Hepatocyte (in vitro differentiated cells): Measurements from ENCODE around the gene PKLR. TPM values are rescaled to one million over a fixed set of nuclear protein-coding genes. Genes with fewer than 3 reads are reported as not detected.

Experiments
- DNase-seq: peaks from one replicate; pipeline ENCODE4 v3.0.0-alpha.2; 2016; ENCODE audit warnings: low spot score
- H2AFZ ChIP-seq: fragments of 200-600 bp; sonication (generic); 2 replicates; pipeline ENCODE4 v1.6.0; 2016; ENCODE audit warnings: antibody characterized with exemption, mild to moderate bottlenecking
- H3K27ac ChIP-seq: fragments of 200-600 bp; sonication (generic); 2 replicates; pipeline ENCODE4 v1.5.1; 2016; ENCODE audit warnings: mild to moderate bottlenecking
- H3K27me3 ChIP-seq: fragments of 200-600 bp; sonication (generic); 2 replicates; pipeline ENCODE4 v1.6.1; 2016
- H3K36me3 ChIP-seq: fragments of 200-600 bp; sonication (generic); replicated peaks from 2 replicates; pipeline ENCODE4 v1.5.1; 2016; ENCODE audit warnings: low read depth; ENCODE audit not compliant: insufficient read depth
- H3K4me1 ChIP-seq: fragments of 200-600 bp; sonication (generic); 2 replicates; pipeline ENCODE4 v1.5.1; 2016; ENCODE audit warnings: mild to moderate bottlenecking, moderate library complexity; ENCODE audit not compliant: insufficient read depth
- H3K4me2 ChIP-seq: fragments of 200-600 bp; sonication (generic); 2 replicates; pipeline ENCODE4 v1.6.0; 2016
- H3K4me3 ChIP-seq: fragments of 200-600 bp; sonication (generic); 2 replicates; pipeline ENCODE4 v1.5.1; 2016; ENCODE audit warnings: mild to moderate bottlenecking
- H3K79me2 ChIP-seq: fragments of 200-600 bp; sonication (generic); 2 replicates; pipeline ENCODE4 v1.6.0; 2017; ENCODE audit warnings: mild to moderate bottlenecking
- H3K9me2 ChIP-seq: fragments of 200-600 bp; sonication (generic); replicated peaks from 2 replicates; pipeline ENCODE4 v1.6.0; 2017; ENCODE audit warnings: mild to moderate bottlenecking; ENCODE audit not compliant: insufficient read depth
- H3K9me3 ChIP-seq: fragments of 200-600 bp; sonication (generic); 2 replicates; pipeline ENCODE4 v1.5.1; 2016; ENCODE audit warnings: low read depth, mild to moderate bottlenecking
- H4K20me1 ChIP-seq: fragments of 200-600 bp; sonication (generic); 2 replicates; pipeline ENCODE4 v1.6.0; 2016; ENCODE audit warnings: mild to moderate bottlenecking; ENCODE audit not compliant: insufficient read depth, poor library complexity, severe bottlenecking
- EZH2 ChIP-seq: fragments of 200-600 bp; sonication (generic); IDR thresholded peaks from 2 replicates; pipeline ENCODE4 v1.6.1; 2016; ENCODE audit warnings: antibody characterized with exemption, mild to moderate bottlenecking, borderline replicate concordance
- EZH2phosphoT487 ChIP-seq: fragments of 200-600 bp; sonication (generic); IDR thresholded peaks from one replicate; pipeline ENCODE4 v1.6.1; 2018; ENCODE audit warnings: antibody characterized with exemption, mild to moderate bottlenecking, low read depth, moderate library complexity; ENCODE audit not compliant: unreplicated experiment, severe bottlenecking
- WGBS: methylation state at CpG from one replicate; pipeline ENCODE4 v1.1.6; 2016; ENCODE audit warnings: low lambda C conversion rate; ENCODE audit errors: missing lambda C conversion rate; 5-methylcytosine and 5-hydroxymethylcytosine counted together
- polyA plus RNA-seq: library from polyadenylated mRNA; unstranded; fragments of >200 nt; fragmentation: Nextera tagmentation; extraction: Ambion mirVana; gene quantifications from 2 replicates; pipeline ENCODE4 v1.2.1, GENCODE V29; 2016
- total RNA-seq: library from RNA; depleted of rRNA; stranded (reverse); fragments of >200 nt; gene quantifications from 2 replicates; pipeline ENCODE4 v1.2.3, GENCODE V29; 2014
- TF ChIP-seq, protein P1 (sequence below): fragments of 200-600 bp; sonication (generic); IDR thresholded peaks from 2 replicates; pipeline ENCODE4 v1.5.1; 2016; ENCODE audit warnings: antibody characterized with exemption, mild to moderate bottlenecking; ENCODE audit not compliant: poor library complexity

PKLR gene
- total and polyA plus RNA-seq, 2 experiments from 2014 or later, result 10.9 to 13.3 TPM

- peak overlapping the region; percentile 98 for H3K27ac ChIP-seq
- peaks cover 38% of the 10 kb centered on the region for H3K79me2 ChIP-seq
- H4K20me1 ChIP-seq, result peaks cover 14% of the 10 kb centered on the region
- no peaks in the 10 kb centered on the region for H3K9me3 ChIP-seq
- H3K4me1 ChIP-seq, result peaks cover 9% of the 10 kb centered on the region
- DNase-seq, result no peak
- TF ChIP-seq EZH2 (no peak), EZH2phosphoT487 (no peak)
- TF ChIP-seq, protein P1, sequence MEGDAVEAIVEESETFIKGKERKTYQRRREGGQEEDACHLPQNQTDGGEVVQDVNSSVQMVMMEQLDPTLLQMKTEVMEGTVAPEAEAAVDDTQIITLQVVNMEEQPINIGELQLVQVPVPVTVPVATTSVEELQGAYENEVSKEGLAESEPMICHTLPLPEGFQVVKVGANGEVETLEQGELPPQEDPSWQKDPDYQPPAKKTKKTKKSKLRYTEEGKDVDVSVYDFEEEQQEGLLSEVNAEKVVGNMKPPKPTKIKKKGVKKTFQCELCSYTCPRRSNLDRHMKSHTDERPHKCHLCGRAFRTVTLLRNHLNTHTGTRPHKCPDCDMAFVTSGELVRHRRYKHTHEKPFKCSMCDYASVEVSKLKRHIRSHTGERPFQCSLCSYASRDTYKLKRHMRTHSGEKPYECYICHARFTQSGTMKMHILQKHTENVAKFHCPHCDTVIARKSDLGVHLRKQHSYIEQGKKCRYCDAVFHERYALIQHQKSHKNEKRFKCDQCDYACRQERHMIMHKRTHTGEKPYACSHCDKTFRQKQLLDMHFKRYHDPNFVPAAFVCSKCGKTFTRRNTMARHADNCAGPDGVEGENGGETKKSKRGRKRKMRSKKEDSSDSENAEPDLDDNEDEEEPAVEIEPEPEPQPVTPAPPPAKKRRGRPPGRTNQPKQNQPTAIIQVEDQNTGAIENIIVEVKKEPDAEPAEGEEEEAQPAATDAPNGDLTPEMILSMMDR, result no peak
- WGBS, result 10% methylated on average over 26 of the region's 44 CpGs
- peak overlapping the region; percentile 46 for H2AFZ ChIP-seq
- peak overlapping the region; percentile 57 for H3K4me3 ChIP-seq
- H3K9me2 ChIP-seq, result no peaks in the 10 kb centered on the region
- H3K36me3 ChIP-seq, result no peaks in the 10 kb centered on the region
- H3K27me3 ChIP-seq, result no peaks in the 10 kb centered on the region
- peak overlapping the region; percentile 72 for H3K4me2 ChIP-seq
Observed at GRCh38 chr1:155272466-155273342, 28.5 kb downstream of the PKLR start.

GRCh38 chr1:155269381-155269780, 31.9 kb downstream of the PKLR start:
- WGBS, result 98% methylated on average over 21 of the region's 21 CpGs
- no peak overlapping the region for H3K27ac ChIP-seq
- no peak overlapping the region for H3K4me2 ChIP-seq
- peaks cover 38% of the 10 kb centered on the region for H3K79me2 ChIP-seq
- peaks cover 9% of the 10 kb centered on the region for H3K4me1 ChIP-seq
- no peaks in the 10 kb centered on the region for H3K9me2 ChIP-seq
- peaks cover 14% of the 10 kb centered on the region for H4K20me1 ChIP-seq
- DNase-seq, result no peak
- no peak overlapping the region for H2AFZ ChIP-seq
- H3K4me3 ChIP-seq, result no peak overlapping the region
- no peaks in the 10 kb centered on the region for H3K27me3 ChIP-seq
- no peaks in the 10 kb centered on the region for H3K36me3 ChIP-seq
- no peaks in the 10 kb centered on the region for H3K9me3 ChIP-seq
- TF ChIP-seq, protein P1, result no peak
- TF ChIP-seq EZH2phosphoT487, result no peak
- TF ChIP-seq EZH2, result no peak

DNA sequence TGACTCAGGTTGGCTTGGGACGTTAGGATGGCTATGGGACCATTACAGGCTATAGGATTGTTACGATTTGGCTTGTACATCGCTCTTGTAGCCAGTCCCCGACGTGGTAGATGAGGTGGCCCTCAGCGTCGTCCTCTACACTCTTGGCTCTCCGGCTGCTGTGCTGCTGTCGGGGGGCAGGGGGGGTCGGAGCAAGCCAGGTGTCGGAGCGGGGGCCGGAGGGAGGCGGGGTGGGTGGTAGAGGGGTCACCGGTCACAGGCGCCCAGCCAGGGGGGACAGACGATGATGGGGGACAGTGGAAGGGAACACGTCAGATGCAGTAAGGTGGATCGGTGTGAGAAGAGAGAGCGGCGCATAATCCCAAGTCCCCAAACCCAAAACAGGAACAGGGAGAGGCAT, 32.6 kb downstream of the PKLR start:
- Histone ChIP-seq H3K36me3 (no peaks in the 10 kb centered on the region), H3K4me2 (no peak overlapping the region), H3K9me3 (no peaks in the 10 kb centered on the region), H3K4me3 (no peak overlapping the region), H3K27ac (no peak overlapping the region), H3K27me3 (no peaks in the 10 kb centered on the region), H3K79me2 (peaks cover 38% of the 10 kb centered on the region), H4K20me1 (peaks cover 14% of the 10 kb centered on the region), H2AFZ (no peak overlapping the region), H3K9me2 (no peaks in the 10 kb centered on the region), H3K4me1 (peaks cover 9% of the 10 kb centered on the region)
- DNase-seq, result no peak
- TF ChIP-seq, protein P1, result no peak
- TF ChIP-seq EZH2phosphoT487 (no peak), EZH2 (no peak)
- 97% methylated on average over 15 of the region's 21 CpGs for WGBS
